SK-N-SH (cell line): ENCODE results near the gene SDK1. TPM values are rescaled to one million over a fixed set of nuclear protein-coding genes. Genes with fewer than 3 reads are reported as not detected.

Source experiments
- CTCF ChIA-PET: fragments of 300-600, 350-600 bp; formaldehyde crosslinking; extraction: SDS; loops from one replicate; lab custom pipeline; 2021; lab: Yijun Ruan, JAX
- POLR2A ChIA-PET: fragments of 350-600 bp; sonication (Branson Sonifier 250); formaldehyde crosslinking; extraction: SDS; loops from one replicate; lab custom pipeline; 2020; ENCODE audit warnings: antibody characterized with exemption, inconsistent platforms; lab: Yijun Ruan, JAX
- DNase-seq: peaks from one replicate; pipeline ENCODE4 v3.0.0; 2012
- H2AFZ ChIP-seq: fragments of 200-600 bp; sonication (generic); 2 replicates; pipeline ENCODE4 v1.8.1; 2016; ENCODE audit warnings: antibody characterized with exemption, mild to moderate bottlenecking, low read depth
- H3F3A ChIP-seq: fragments of 200-600 bp; sonication (generic); replicated peaks from 2 replicates; pipeline ENCODE3; 2016; ENCODE audit warnings: antibody characterized with exemption, mild to moderate bottlenecking; ENCODE audit not compliant: insufficient read depth
- H3K27ac ChIP-seq, 2 experiments: fragments of 200-500 bp in 1 of 2; fragments of 200-600 bp in 1 of 2; sonication (Bioruptor generic) in 1 of 2; sonication (generic), shearing (Covaris generic) in 1 of 2; 2 replicates each; pipeline versions ENCODE4 v1.5.1 to v1.6.1; 2014 to 2016; ENCODE audit warnings: low read depth in 2 of 2, inconsistent platforms in 1 of 2, low read length in 1 of 2, mild to moderate bottlenecking in 1 of 2, mixed read lengths in 1 of 2
- H3K27me3 ChIP-seq: fragments of 200-600 bp; sonication (generic), shearing (Covaris generic); 2 replicates; pipeline ENCODE4 v1.6.1; 2016; ENCODE audit warnings: mixed run types; ENCODE audit not compliant: insufficient read depth
- H3K36me3 ChIP-seq, 2 experiments: fragments of 200-500 bp in 1 of 2; fragments of 200-600 bp in 1 of 2; sonication (Bioruptor generic) in 1 of 2; sonication (generic) in 1 of 2; replicated peaks in 1 of 2; 2 replicates each; pipeline versions ENCODE3 to v1.5.1; 2014 to 2016; ENCODE audit warnings: low read length in 1 of 2, mild to moderate bottlenecking in 1 of 2; ENCODE audit not compliant: insufficient read depth in 2 of 2, control insufficient read depth in 1 of 2
- H3K4me1 ChIP-seq, 2 experiments: fragments of 200-500 bp in 1 of 2; fragments of 200-600 bp in 1 of 2; sonication (Bioruptor generic) in 1 of 2; sonication (generic), shearing (Covaris generic) in 1 of 2; 2 replicates each; pipeline versions ENCODE4 v1.5.1 to v1.6.1; 2014 to 2016; ENCODE audit warnings: low read depth in 1 of 2, low read length in 1 of 2, mixed run types in 1 of 2; ENCODE audit not compliant: insufficient read depth in 2 of 2, control insufficient read depth in 1 of 2
- H3K4me2 ChIP-seq: fragments of 200-600 bp; sonication (generic), shearing (Covaris generic); 2 replicates; pipeline ENCODE4 v1.6.1; 2017; ENCODE audit warnings: mixed run types
- H3K4me3 ChIP-seq, 2 experiments: fragments of 200-500 bp in 1 of 2; fragments of 200-600 bp in 1 of 2; sonication (Bioruptor generic) in 1 of 2; sonication (generic), shearing (Covaris generic) in 1 of 2; 2 replicates each; pipeline versions ENCODE4 v1.5.1 to v1.8.1; 2014 to 2016; ENCODE audit warnings: low read depth in 2 of 2, inconsistent platforms in 1 of 2, low read length in 1 of 2, mild to moderate bottlenecking in 1 of 2, mixed read lengths in 1 of 2, moderate library complexity in 1 of 2
- H3K79me2 ChIP-seq: fragments of 200-600 bp; sonication (generic); 2 replicates; pipeline ENCODE4 v1.8.1; 2017; ENCODE audit warnings: mild to moderate bottlenecking; ENCODE audit not compliant: insufficient read depth
- H3K9ac ChIP-seq: fragments of 200-600 bp; sonication (generic); 2 replicates; pipeline ENCODE4 v1.6.1; 2017; ENCODE audit warnings: mixed run types
- H3K9me2 ChIP-seq: fragments of 200-600 bp; sonication (generic); 2 replicates; pipeline ENCODE4 v1.6.1; 2017; ENCODE audit warnings: mixed run types
- H3K9me3 ChIP-seq: fragments of 200-600 bp; sonication (generic); 2 replicates; pipeline ENCODE4 v1.6.1; 2017; ENCODE audit warnings: mixed run types, mild to moderate bottlenecking, moderate library complexity
- H4K20me1 ChIP-seq: fragments of 200-600 bp; sonication (generic); 2 replicates; pipeline ENCODE4 v1.6.1; 2017; ENCODE audit warnings: mild to moderate bottlenecking, mixed run types; ENCODE audit not compliant: insufficient read depth
- CHD2 ChIP-seq: fragments of 150-350 bp; IDR thresholded peaks from 2 replicates; pipeline ENCODE4 v1.6.1; 2018; ENCODE audit warnings: low read length; ENCODE audit not compliant: partially characterized antibody
- EP300 ChIP-seq, 2 experiments: IDR thresholded peaks; 2 replicates each; pipeline versions ENCODE4 v1.4.0 to v1.6.1; 2012; ENCODE audit warnings: borderline replicate concordance in 1 of 2, low read depth in 1 of 2, low read length in 1 of 2
- FOSL2 ChIP-seq: IDR thresholded peaks from 2 replicates; pipeline ENCODE4 v1.4.0; 2012; ENCODE audit warnings: low read depth, mild to moderate bottlenecking, moderate library complexity, borderline replicate concordance
- FOXJ3 ChIP-seq: sonication (generic); formaldehyde crosslinking; IDR thresholded peaks from 2 replicates; pipeline ENCODE4 v1.5.1; 2020; ENCODE audit warnings: mild to moderate bottlenecking, missing genetic modification reagents
- FOXM1 ChIP-seq: IDR thresholded peaks from 2 replicates; pipeline ENCODE4 v1.4.0; 2012; ENCODE audit warnings: low read depth, mild to moderate bottlenecking
- JUND ChIP-seq: IDR thresholded peaks from 2 replicates; pipeline ENCODE4 v1.4.0; 2012
- NFIC ChIP-seq: IDR thresholded peaks from 2 replicates; pipeline ENCODE4 v1.4.0; 2012; ENCODE audit warnings: borderline replicate concordance
- RAD21 ChIP-seq: IDR thresholded peaks from 2 replicates; pipeline ENCODE4 v1.6.1; 2012; ENCODE audit warnings: mild to moderate bottlenecking, low read length
- RCOR1 ChIP-seq: fragments of 150-350 bp; IDR thresholded peaks from 2 replicates; pipeline ENCODE4 v1.6.1; 2017; ENCODE audit warnings: antibody characterized with exemption, low read length
- REST ChIP-seq: IDR thresholded peaks from 2 replicates; pipeline ENCODE4 v1.6.1; 2012; ENCODE audit warnings: mild to moderate bottlenecking, low read depth, low read length, moderate library complexity
- RXRA ChIP-seq: IDR thresholded peaks from 2 replicates; pipeline ENCODE4 v1.4.0; 2012; ENCODE audit warnings: low read depth, mild to moderate bottlenecking, borderline replicate concordance
- SIN3A ChIP-seq: IDR thresholded peaks from 2 replicates; pipeline ENCODE4 v1.6.1; 2012; ENCODE audit warnings: low read depth, mild to moderate bottlenecking, low read length, moderate library complexity, borderline replicate concordance
- TEAD4 ChIP-seq: IDR thresholded peaks from 2 replicates; pipeline ENCODE4 v1.4.0; 2012; ENCODE audit warnings: mild to moderate bottlenecking, borderline replicate concordance; ENCODE audit not compliant: insufficient read depth
- USF1 ChIP-seq: IDR thresholded peaks from 2 replicates; pipeline ENCODE4 v1.4.0; 2012; ENCODE audit warnings: low read depth, borderline replicate concordance
- WGBS: methylation state at CpG from one replicate; pipeline ENCODE4 v1.1.6; 2017; ENCODE audit warnings: low lambda C conversion rate; 5-methylcytosine and 5-hydroxymethylcytosine counted together
- polyA plus RNA-seq, 3 experiments: library from polyadenylated mRNA; depleted of rRNA; stranded (reverse); fragments of >200 nt; gene quantifications; 2 replicates each; pipeline ENCODE4 v1.2.3, GENCODE V29; 2012
- TF ChIP-seq, protein P1 (sequence below): IDR thresholded peaks from 2 replicates; pipeline ENCODE4 v1.4.0; 2012; ENCODE audit warnings: low read depth, borderline replicate concordance
- TF ChIP-seq, protein P2 (sequence below): IDR thresholded peaks from 2 replicates; pipeline ENCODE4 v1.4.0; 2012; ENCODE audit warnings: low read depth

Gene SDK1
- polyA plus RNA-seq, 1 of the 3 experiments (the other 2 are of a cell fraction) = 1.2 TPM

DNA sequence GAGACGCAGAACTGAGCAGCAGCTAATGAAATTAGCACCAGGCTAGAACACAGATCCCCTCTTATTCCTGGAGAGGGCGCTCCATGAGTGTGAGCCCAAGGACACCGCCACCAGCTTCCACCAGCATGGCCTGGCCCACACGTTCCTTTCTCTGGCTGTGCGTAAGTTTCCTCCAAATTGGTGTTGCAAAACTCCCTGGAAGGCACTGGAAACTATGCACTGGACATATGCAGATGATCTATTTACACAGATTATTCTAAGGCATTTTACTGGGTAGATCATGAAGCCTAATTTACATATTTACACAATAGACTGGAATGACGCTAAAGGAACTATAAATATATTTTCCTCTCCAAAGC lies 925.5 kb downstream of the SDK1 start:
- Histone ChIP-seq H3K27ac (no peak overlapping the region), H4K20me1 (no peaks in the 10 kb centered on the region), H3K4me2 (no peak overlapping the region), H3K27me3 (no peaks in the 10 kb centered on the region), H3K9me2 (no peaks in the 10 kb centered on the region), H3K4me1 (peaks cover 0 to 2% of the 10 kb centered on the region in 2 experiments; a peak in 1 of 4 replicates), H3K36me3 (no peaks in the 10 kb centered on the region), H3F3A (no peaks in the 10 kb centered on the region), H3K4me3 (no peak overlapping the region), H3K9me3 (no peaks in the 10 kb centered on the region), H2AFZ (no peak overlapping the region), H3K79me2 (no peaks in the 10 kb centered on the region), H3K9ac (no peak overlapping the region)
- POLR2A ChIA-PET = no interaction called here
- DNase-seq = no peak
- TF ChIP-seq RAD21 (peak; percentile 24), FOXM1 (no peak), TEAD4 (no peak)
- CTCF ChIA-PET = interaction anchor here (1.0 to 1.1 kb wide), 2 partner anchors 15 to 255 kb away, joined by 3 read pairs; no protein-coding TSS in a partner anchor
- 56% methylated on average over 6 of the region's 6 CpGs for WGBS

DNA sequence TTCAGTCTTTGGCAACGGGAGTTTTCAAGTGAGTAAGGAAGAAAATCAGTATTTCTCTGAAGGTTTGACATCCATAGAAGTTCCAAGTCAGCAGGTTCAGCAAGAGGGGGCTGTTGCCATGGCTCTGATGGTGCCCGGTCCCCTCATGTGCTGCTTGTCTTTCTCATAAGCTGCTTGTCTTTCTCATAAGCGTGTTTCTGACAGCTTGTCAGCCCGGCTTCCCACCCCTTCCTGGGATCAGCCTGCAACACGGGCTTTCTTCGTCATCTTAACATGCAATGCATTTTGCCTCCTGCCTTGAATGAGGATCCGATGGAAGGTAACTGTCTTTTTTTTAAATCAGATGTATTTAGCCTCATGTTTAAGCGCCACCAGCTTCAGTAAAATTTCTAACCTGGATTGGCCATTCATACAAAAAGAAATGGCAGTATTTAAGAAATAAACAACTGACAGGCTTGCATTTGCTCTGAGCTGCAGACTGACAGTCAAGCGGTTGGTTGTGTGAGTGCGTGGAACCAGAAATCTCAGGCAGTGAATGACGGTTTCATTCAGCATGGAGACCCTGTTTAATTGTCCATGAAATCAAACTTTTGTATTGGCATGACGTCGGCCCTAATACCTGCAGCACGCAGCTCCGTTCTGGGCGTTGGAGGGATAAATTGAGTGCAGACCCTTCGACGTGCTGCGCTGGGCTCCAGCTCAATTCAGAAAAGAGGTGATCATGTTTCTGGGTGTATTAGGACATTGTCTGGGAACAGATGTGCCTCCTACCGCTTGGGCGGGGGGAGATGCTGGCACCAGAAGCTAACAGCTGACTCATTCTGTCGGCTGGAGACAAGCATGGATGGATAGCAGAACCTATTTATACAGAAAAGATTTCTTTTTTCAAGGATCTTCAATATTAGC lies 926.3 kb downstream of the SDK1 start:
- CTCF ChIA-PET = interaction anchor here (1.1 to 1.5 kb wide), 2 partner anchors 254 to 404 kb away, joined by 3 read pairs; no protein-coding TSS in a partner anchor
- DNase-seq = no peak

More for the DNA sequence above, 926.3 kb downstream of the SDK1 start:
- Histone ChIP-seq H3K36me3 (no peaks in the 10 kb centered on the region), H3K9ac (no peak overlapping the region)
- POLR2A ChIA-PET = no interaction called here
- TF ChIP-seq TEAD4 (no peak), CHD2 (no peak), RCOR1 (no peak), RXRA (no peak), NFIC (no peak), SIN3A (no peak), FOXJ3 (no peak), REST (no peak), JUND (no peak), USF1 (no peak), FOSL2 (no peak), EP300 (IDR thresholded peaks at IDR 0.05; ENCODE audit: borderline replicate concordance in 1 of 2, low read depth in 1 of 2, low read length in 1 of 2) (no peak)
- TF ChIP-seq, protein P1, sequence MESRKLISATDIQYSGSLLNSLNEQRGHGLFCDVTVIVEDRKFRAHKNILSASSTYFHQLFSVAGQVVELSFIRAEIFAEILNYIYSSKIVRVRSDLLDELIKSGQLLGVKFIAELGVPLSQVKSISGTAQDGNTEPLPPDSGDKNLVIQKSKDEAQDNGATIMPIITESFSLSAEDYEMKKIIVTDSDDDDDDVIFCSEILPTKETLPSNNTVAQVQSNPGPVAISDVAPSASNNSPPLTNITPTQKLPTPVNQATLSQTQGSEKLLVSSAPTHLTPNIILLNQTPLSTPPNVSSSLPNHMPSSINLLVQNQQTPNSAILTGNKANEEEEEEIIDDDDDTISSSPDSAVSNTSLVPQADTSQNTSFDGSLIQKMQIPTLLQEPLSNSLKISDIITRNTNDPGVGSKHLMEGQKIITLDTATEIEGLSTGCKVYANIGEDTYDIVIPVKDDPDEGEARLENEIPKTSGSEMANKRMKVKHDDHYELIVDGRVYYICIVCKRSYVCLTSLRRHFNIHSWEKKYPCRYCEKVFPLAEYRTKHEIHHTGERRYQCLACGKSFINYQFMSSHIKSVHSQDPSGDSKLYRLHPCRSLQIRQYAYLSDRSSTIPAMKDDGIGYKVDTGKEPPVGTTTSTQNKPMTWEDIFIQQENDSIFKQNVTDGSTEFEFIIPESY = no peak
- TF ChIP-seq, protein P2, sequence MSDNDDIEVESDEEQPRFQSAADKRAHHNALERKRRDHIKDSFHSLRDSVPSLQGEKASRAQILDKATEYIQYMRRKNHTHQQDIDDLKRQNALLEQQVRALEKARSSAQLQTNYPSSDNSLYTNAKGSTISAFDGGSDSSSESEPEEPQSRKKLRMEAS = no peak
- TF ChIP-seq, all 33 proteins: peak for 0
- WGBS = 60% methylated on average over 22 of the region's 22 CpGs
- Histone ChIP-seq H3K9me2 (no peaks in the 10 kb centered on the region), H4K20me1 (no peaks in the 10 kb centered on the region), H3F3A (no peaks in the 10 kb centered on the region), H2AFZ (no peak overlapping the region), H3K27me3 (no peaks in the 10 kb centered on the region), H3K27ac (no peak overlapping the region), H3K79me2 (no peaks in the 10 kb centered on the region), H3K4me2 (no peak overlapping the region), H3K9me3 (no peaks in the 10 kb centered on the region), H3K4me1 (peaks cover 0 to 2% of the 10 kb centered on the region in 2 experiments; a peak in 1 of 4 replicates), H3K4me3 (no peak overlapping the region)
